HG02588 (cell line): ENCODE data around the gene ADH1B.
"Not testable (repeated sequence)": the region's sequence is repeated elsewhere in the genome, so short reads cannot be mapped to it uniquely, and the experiment has no call there.

ENCODE experiments used
- ATAC-seq: cut with Tn5 transposase; IDR thresholded peaks from one replicate; pipeline ENCODE4 v1.9.1; 2021; ENCODE audit warnings: mild to moderate bottlenecking, moderate library complexity; ENCODE audit not compliant: unreplicated experiment

Gene ADH1B

GRCh38 chr4:99324979-99325378 lies 3.8 kb upstream of the ADH1B start:
- ATAC-seq: no peak

- ATAC-seq: no peak
Observed at GRCh38 chr4:99324361-99324760, 3.2 kb upstream of the ADH1B start.

GRCh38 chr4:99323756-99324155 lies 2.6 kb upstream of the ADH1B start:
- ATAC-seq: no peak

- ATAC-seq: not testable (repeated sequence)
Observed at GRCh38 chr4:99317811-99318210, 3.4 kb downstream of the ADH1B start.

GRCh38 chr4:99317354-99317753 lies 3.8 kb downstream of the ADH1B start:
- ATAC-seq: no peak

GRCh38 chr4:99315839-99316238 lies 5.4 kb downstream of the ADH1B start:
- no peak for ATAC-seq

GRCh38 chr4:99314211-99314610 lies 7.0 kb downstream of the ADH1B start:
- ATAC-seq: no peak

- ATAC-seq: no peak
Observed at GRCh38 chr4:99310389-99310788, 10.8 kb downstream of the ADH1B start.

GRCh38 chr4:99305638-99306400 lies 15.4 kb downstream of the ADH1B start:
- ATAC-seq: no peak

- ATAC-seq: no peak
Observed at GRCh38 chr4:99301376-99302164, 19.6 kb downstream of the ADH1B start.

GRCh38 chr4:99300934-99301333 lies 20.3 kb downstream of the ADH1B start:
- ATAC-seq: no peak

- ATAC-seq: no peak
Observed at GRCh38 chr4:99293357-99293756, 27.8 kb downstream of the ADH1B start.

- no peak for ATAC-seq
Observed at GRCh38 chr4:99290848-99291786, 30.1 kb downstream of the ADH1B start, which contains the start of gene ADH1A. Gene ADH1A (minus strand): TSS chr4:99290985. CDS start chr4:99290914, 71 bp downstream.

- ATAC-seq: no peak
Observed at GRCh38 chr4:99285387-99285786, 35.8 kb downstream of the ADH1B start.

GRCh38 chr4:99282731-99283130 lies 38.5 kb downstream of the ADH1B start:
- no peak for ATAC-seq

- ATAC-seq: no peak
Observed at GRCh38 chr4:99281261-99281660, 39.9 kb downstream of the ADH1B start.

GRCh38 chr4:99276417-99276816 lies 44.8 kb downstream of the ADH1B start:
- ATAC-seq: no peak

GRCh38 chr4:99275885-99276284 lies 45.3 kb downstream of the ADH1B start:
- ATAC-seq: no peak

GRCh38 chr4:99275050-99275449 lies 46.2 kb downstream of the ADH1B start:
- no peak for ATAC-seq

- no peak for ATAC-seq
Observed at GRCh38 chr4:99273704-99274103, 47.5 kb downstream of the ADH1B start.

- ATAC-seq: no peak
Observed at GRCh38 chr4:99264927-99265326, 56.3 kb downstream of the ADH1B start.
